Stimulated activated CD4-positive, alpha-beta T cell treated with anti-CD3 and anti-CD28 coated beads, Interleukin-2, amount 100 ng/mL, for 48 hours (primary cell): ENCODE results near the gene SETD2.
"Not testable (repeated sequence)": the region's sequence is repeated elsewhere in the genome, so short reads cannot be mapped to it uniquely, and the experiment has no call there.

ENCODE experiments used
- DNase-seq, 2 donors: peaks; one replicate each; pipeline ENCODE4 v3.0.0-alpha.2; 2020

The SETD2 gene

DNA sequence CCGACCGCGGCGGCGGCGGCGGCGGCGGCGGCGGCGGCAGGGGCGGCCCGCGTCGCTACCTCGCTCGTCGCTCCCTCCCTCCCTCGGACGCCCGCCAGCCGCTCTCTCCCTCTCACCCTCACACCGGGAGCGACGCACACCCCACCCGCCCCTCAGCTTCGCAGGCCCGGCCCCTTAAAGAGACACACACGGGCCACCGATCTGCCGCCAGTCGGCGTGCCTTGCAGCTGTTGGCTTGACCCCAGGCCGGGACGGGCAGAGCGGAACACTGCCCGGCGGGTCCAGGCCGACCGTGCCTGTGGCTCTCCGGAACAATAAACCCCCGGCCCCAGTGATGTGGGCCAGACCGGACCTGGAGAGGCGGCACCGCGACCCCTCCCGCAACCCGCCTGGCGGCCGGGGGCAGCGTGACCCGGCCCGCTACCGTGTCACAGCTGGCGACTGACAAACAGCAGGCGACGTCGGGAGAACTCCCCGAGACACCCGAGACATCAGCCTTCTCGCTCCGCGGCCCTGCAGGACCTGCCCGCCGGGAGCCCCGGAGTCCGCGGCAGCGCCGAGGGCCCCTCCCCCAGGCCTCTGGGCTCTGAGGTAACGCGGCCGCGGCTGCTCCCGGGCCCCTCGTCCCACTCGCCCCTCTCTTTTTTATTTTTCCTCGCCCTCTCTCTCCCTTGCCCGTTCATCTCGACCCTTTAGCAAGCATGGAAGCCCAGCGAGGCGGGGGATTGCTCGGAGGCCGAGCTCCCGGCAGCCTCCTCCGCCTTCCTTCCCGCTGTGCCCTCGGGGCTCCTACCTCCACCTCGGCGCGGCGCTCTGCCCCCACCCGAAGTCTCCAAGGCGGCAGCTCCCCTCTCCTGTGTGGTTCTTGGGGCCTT, at the start of gene SETD2:
Gene SETD2 (minus strand): TSS at position 107 of the 875 bp plus-strand sequence. CDS start 189 bp downstream, outside the sequence.
- peak; percentile 75 to 76 for DNase-seq

DNA sequence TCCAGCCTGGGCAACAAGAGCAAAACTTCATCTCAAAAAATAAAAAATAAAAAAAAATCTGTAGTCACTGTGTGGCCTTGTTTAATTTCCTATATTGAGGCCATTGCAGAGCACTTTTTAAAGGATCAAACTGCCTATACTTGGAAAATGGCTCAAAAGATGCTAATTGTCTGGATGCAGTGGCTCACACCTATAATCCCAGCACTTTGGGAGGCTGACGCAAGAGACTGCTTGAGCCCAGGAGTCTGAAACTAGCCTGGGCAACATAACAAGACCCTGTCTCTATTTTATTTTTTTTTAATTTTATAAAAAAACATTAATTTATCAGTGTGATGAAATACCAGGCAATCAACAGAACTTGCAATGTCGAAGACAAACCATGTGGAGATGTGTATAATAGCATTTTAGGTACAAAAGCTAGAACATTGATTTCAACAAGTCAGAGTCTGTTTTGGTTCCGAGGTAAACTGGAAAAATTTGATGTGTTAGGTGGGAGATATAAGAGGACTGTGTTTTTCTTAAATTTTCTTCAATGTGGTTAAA, 47.0 kb upstream of the SETD2 start:
- DNase-seq = no peak

DNA sequence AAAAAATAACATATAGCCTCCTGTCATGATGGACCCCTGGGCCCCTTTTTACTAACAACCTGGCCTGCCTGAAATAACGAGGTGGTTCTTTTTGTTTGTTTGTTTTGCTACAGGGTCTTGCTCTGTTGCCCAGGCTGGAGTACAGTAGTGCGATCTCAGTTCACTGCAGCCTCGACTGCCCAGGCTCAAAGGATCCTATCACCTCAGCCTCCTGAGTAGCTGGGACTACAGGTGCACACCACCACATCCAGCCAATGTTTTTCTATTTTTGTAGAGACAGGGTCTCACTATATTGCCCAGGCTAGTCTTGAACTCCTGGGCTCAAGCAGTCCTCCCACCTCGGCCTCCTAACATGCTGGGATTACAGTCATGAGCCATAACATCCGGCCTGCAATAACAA, 42.1 kb upstream of the SETD2 start:
- DNase-seq = not testable (repeated sequence)

GRCh38 chr3:47204875-47205274, 41.0 kb upstream of the SETD2 start:
- DNase-seq = no peak

DNA sequence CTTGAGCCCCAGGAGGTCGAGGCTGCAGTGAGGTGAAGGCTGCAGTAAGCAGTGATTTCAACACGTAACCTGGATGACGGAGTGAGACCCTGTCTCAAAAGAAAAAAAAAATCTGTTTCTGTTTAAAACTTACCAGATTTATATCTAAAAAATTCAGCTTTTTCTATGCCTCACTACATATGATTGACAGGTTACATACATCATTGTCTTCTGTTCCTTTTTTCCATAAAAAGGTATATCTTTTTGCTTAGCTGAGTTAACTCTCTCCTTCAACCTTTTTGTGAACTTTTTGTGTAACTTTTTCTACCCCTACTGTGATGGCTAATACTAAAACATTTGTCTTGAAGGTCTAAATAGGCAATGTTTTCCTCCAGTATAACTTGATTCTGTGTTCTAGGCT, 38.6 kb upstream of the SETD2 start:
- DNase-seq = no peak

DNA sequence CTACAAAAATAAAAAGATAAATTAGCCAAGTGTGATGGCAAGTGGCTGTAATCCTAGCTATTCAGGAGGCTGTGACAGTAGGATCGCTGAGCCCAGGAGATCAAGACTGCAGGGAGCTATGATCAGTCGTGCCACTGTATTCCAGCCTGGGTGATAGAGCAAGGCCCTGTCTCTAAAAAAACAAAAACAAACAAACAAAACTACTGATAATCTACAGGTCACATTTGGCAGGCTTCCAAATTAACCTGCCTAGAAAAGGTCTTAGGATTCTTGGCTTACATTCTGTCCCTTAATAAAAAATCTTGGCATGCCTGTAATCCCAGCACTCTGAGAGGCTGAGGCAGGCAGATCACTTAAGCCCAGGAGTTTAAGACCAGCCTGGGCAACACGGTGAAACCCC, 33.4 kb upstream of the SETD2 start:
- no peak for DNase-seq

DNA sequence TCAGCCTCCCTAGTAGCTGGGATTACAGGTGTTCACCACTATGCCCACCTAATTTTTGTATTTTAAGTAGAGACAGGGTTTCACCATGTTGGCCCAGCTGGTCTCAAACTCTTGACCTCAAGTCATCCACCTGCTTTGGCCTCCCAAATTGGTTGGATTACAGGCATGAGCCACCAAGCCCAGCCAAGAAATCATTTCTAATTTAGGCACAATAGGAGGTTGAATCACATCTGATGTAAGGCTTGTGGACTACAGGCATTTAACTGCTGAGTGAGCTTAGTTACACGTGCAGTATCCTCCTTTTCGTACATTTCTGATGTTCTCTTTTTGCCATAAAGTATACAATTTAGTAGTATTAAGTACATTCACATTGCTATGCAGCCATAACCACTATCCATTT, 31.1 kb upstream of the SETD2 start:
- no peak for DNase-seq

- no peak for DNase-seq
Measured at GRCh38 chr3:47193871-47194859, 30.3 kb upstream of the SETD2 start.

DNA sequence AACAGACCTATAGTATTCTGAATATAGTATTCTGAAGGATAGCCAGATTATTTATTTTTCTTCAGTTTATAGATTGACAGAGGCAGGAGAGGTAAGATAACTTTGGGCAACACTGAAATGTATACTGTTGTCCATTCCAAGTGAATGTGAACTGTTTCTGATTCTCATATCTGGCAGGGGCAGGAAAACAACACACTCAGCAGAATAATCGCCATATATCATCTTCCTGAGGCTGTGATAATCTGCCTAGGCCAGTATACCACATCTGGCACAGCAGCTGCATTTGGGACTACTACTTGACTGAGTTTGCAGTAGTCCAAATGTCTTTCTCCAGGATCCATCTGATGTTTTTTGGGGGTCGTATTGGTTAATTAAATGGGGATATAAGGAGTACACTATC, 22.4 kb upstream of the SETD2 start:
- DNase-seq = no peak

DNA sequence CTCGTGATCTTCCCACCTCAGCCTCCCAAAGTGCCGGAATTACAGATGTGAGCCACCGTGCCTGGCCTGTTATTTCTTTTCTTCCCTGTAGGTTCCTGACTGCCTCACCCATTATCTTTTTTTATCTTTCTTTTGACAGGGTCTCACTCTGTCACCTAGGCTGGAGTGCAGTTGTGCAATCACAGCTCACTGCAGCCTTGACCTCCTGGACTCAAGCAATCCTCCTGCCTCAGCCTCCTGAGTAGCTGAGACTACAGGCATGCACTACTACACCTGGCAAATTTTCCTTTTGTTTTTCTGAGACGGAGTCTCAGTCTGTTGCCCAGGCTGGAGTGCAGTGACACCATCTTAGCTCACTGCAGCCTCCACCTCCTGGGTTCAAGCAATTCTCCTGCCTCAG, 17.8 kb upstream of the SETD2 start:
- DNase-seq = not testable (repeated sequence)

GRCh38 chr3:47180011-47180410, 16.1 kb upstream of the SETD2 start:
- not testable (repeated sequence) for DNase-seq

- no peak for DNase-seq
Measured at GRCh38 chr3:47176582-47176981, 12.7 kb upstream of the SETD2 start.

DNA sequence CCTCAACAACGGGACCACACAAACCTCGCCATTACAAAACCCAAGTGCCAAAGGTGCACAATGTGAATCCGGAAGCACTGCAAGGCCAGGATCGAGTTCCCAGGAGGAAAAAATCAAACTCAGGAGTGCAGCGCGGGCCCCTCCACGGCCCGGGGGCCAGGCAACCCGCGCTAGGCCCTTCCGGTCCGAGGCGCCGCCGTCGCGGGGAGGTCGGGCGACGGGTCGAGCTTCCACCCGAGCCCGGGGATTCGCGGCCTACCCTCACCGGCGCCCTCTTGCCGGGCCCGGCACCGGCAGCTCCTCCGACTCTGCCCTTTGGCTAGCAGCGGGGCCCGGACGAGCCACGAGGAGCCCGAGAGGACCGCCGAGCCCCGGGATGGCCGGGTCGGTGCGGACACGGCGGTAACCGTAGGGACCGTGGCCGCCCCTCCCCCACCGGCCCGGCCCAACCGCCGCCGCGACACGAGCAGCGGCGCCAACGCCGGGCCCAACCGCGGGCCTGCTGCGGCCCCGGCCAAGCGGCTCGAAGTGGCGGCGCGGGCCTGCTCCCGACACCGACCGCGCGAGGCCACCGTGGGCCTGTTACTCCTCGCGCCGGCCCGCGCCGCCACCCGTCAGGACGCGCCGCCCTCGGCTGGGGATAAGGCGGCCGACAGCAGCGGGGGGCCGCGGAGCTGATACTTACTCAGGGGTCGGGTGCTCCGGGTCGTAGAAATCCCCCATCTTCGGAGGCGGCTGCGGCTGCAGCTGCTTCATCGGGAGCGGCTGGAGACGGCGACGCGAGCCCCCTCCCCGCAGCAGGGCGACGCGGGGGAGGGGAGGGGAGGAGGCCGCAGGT, 525 bp downstream of the SETD2 start:
- DNase-seq = peak; percentile 36 to 44

DNA sequence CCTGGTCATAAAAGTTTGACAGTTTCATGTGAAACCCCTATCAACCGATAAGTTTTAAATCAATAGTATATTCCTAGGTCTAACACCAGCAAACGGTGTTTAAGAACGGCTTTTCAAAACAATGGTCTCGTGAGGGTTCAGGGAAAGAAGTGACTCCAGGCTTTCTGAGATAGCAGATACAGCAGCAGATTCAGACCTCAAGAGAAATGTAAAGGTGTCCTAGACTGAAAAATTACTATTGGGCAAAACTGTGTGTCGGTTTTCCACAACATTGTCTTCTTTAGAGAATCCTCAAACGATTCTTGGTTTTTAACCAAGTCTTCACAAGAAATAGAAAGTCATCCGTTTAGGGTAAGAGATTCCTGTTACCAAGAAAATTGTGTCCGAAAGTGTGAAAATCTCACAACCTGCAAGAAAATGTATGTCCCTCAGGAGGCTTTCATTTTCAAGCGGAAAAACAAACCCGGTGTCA, 1.2 kb downstream of the SETD2 start:
- no peak for DNase-seq

GRCh38 chr3:47161983-47162696, 1.8 kb downstream of the SETD2 start:
- DNase-seq = no peak

GRCh38 chr3:47159820-47160219, 4.1 kb downstream of the SETD2 start:
- DNase-seq = no peak

GRCh38 chr3:47158208-47158607, 5.7 kb downstream of the SETD2 start:
- DNase-seq = no peak

DNA sequence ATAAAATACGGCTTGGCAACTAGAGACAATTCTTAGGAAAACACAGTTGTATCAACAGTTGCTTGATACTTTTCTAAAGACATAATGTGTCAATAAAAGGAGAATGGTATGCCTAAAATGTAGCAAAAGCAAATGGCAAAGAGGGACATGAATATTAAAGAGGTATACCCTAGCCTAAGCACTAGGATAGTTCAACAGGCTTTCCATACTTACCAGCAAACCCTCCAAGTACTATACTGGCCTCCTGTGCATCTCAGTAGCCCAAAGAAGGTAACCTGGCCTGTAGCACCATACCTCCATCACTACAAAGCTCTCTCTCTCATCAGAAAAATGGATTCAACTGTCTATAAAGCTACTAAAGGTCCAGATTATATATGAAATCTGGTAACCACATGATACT, 7.5 kb downstream of the SETD2 start:
- no peak for DNase-seq

- DNase-seq = no peak
Measured at GRCh38 chr3:47152578-47152977, 11.3 kb downstream of the SETD2 start.

GRCh38 chr3:47151836-47152235, 12.1 kb downstream of the SETD2 start:
- no peak for DNase-seq

GRCh38 chr3:47149339-47149933, 14.5 kb downstream of the SETD2 start:
- DNase-seq = no peak
